GM19397 (cell line): ENCODE measurements around the gene PDE6B.
A peak's percentile ranks its signal among the peaks of the same experiment; 100 is the strongest.
"Not testable (repeated sequence)": the region's sequence is repeated elsewhere in the genome, so short reads cannot be mapped to it uniquely, and the experiment has no call there.

Experiments
- ATAC-seq: cut with Tn5 transposase; IDR thresholded peaks from one replicate; pipeline ENCODE4 v1.9.1; 2021; ENCODE audit warnings: mild to moderate bottlenecking, moderate library complexity; ENCODE audit not compliant: unreplicated experiment

Gene PDE6B

GRCh38 chr4:668219-668618, 42.8 kb downstream of the PDE6B start:
- ATAC-seq = not testable (repeated sequence)

GRCh38 chr4:669806-670559, 44.6 kb downstream of the PDE6B start:
- ATAC-seq = not testable (repeated sequence)

- no peak for ATAC-seq
Measured at GRCh38 chr4:671769-672168, 46.4 kb downstream of the PDE6B start.

- no peak for ATAC-seq
Measured at GRCh38 chr4:673349-674091, 48.1 kb downstream of the PDE6B start.

GRCh38 chr4:674172-675035, 49.0 kb downstream of the PDE6B start, which contains the start of the genes ATP5ME and MYL5:
TSS of gene ATP5ME (minus strand) at chr4:674276. CDS start at chr4:674247, 29 bp downstream.
TSS of gene MYL5 (plus strand) at chr4:674542. CDS start at chr4:678027, 3,485 bp downstream.
- ATAC-seq = peak; percentile 87

- peak; percentile 3 for ATAC-seq
Measured at GRCh38 chr4:675036-675882, 49.9 kb downstream of the PDE6B start.

- no peak for ATAC-seq
Measured at GRCh38 chr4:675980-676870, 50.9 kb downstream of the PDE6B start.

GRCh38 chr4:676871-677235, 51.5 kb downstream of the PDE6B start:
- no peak for ATAC-seq

GRCh38 chr4:677431-678293, 52.3 kb downstream of the PDE6B start:
- ATAC-seq = no peak

GRCh38 chr4:678331-679103, 53.1 kb downstream of the PDE6B start:
- ATAC-seq = no peak

GRCh38 chr4:679104-679481, 53.7 kb downstream of the PDE6B start:
- no peak for ATAC-seq

GRCh38 chr4:679629-680028, 54.3 kb downstream of the PDE6B start:
- ATAC-seq = no peak

GRCh38 chr4:680091-680490, 54.7 kb downstream of the PDE6B start:
- ATAC-seq = no peak

- no peak for ATAC-seq
Measured at GRCh38 chr4:680551-680927, 55.2 kb downstream of the PDE6B start.

- ATAC-seq = no peak
Measured at GRCh38 chr4:680928-681645, 55.7 kb downstream of the PDE6B start.

GRCh38 chr4:681736-682451, 56.5 kb downstream of the PDE6B start:
- no peak for ATAC-seq
